Measurements from ENCODE around the gene BTBD1. TPM values are rescaled to one million over a fixed set of nuclear protein-coding genes. Genes with fewer than 3 reads are reported as not detected.

Gene BTBD1
- polyA plus RNA-seq, 1 of the 3 experiments (the other 2 are of a cell fraction): 34.4 TPM

DNA sequence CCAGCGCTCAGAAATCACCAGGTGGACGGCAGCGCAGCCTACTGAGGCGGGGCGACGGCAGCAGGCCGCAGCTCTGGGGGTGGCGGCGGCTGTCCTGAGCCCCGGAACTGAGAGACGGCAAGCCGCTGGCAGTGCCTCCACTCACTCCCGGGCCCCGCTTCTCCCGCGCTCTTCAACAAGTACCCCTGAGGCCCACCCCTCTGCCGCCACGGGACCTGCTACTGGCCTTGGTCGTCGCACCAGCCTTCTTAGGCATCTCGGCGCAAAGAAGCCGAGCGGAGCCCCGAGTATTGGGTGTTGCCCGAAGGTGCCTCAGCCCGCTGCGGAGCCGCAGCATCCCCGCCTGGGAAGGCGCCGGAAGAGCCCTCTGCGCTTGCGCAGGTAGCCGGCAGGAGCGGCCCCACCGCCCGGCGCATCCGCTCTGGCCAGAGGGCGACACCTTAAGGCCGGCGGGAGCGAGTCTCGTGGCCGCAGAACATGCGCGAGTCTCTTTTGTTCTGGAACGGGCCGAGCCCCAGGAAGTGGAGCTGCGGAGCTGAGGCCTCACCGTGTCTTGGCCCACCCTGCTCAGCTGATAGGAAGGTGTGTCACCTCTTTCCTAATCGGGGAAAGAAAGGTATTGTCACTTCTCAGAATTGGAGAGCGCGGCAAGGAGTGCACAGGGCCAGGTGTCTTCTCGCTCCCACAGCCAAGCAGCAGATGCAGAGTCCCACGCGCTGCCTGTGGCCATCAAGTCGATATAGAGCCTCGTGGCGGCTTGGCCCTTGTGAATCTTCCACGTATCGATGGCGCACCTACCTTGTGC lies 55.6 kb downstream of the BTBD1 start, which contains the start of gene C15orf40 (continued):
- TF ChIP-seq TAF1 (IDR thresholded peaks at IDR 0.05; ENCODE audit: borderline replicate concordance, low read depth, low read length) (peak; percentile 91), EP300 (IDR thresholded peaks at IDR 0.05; ENCODE audit: borderline replicate concordance in 1 of 2, low read depth in 1 of 2, low read length in 1 of 2) (0 out of 4 replicates have a peak, but pooled peaks of 1 of the 2 experiments have one; percentile 18), ZBTB33 (IDR thresholded peaks at IDR 0.05; ENCODE audit: borderline replicate concordance, low read depth) (peak; percentile 70; the same call in 1 of the 2 replicates), GATA2 (CRISPR knock-in tag; IDR thresholded peaks at IDR 0.05) (no peak), NRF1 (IDR thresholded peaks at IDR 0.05; ENCODE audit: low read depth, low read length) (peak; percentile 93), RCOR1 (IDR thresholded peaks at IDR 0.05; ENCODE audit: low read length) (peak; percentile 54), RFX5 (IDR thresholded peaks at IDR 0.05; ENCODE audit: low read length) (no peak), FOXJ3 (CRISPR knock-in tag; IDR thresholded peaks at IDR 0.05) (no peak), POLR2AphosphoS5 (IDR thresholded peaks at IDR 0.05; ENCODE audit: low read depth, low read length) (peak; percentile 89; the same call in 1 of the 2 replicates), CHD2 (IDR thresholded peaks at IDR 0.05; ENCODE audit: low read length, partially characterized antibody) (peak; percentile 91), FOSL2 (IDR thresholded peaks at IDR 0.05; ENCODE audit: borderline replicate concordance, low read depth) (peak; percentile 19; the same call in 1 of the 2 replicates), SMC3 (IDR thresholded peaks at IDR 0.05; ENCODE audit: low read depth, low read length) (peak; percentile 30; the same call in 1 of the 2 replicates), TEAD4 (IDR thresholded peaks at IDR 0.05; ENCODE audit: borderline replicate concordance, insufficient read depth) (no peak; the same call in 1 of the 2 replicates), MEF2A (IDR thresholded peaks at IDR 0.05; ENCODE audit: borderline replicate concordance, low read depth) (no peak), RAD21 (IDR thresholded peaks at IDR 0.05; ENCODE audit: low read length) (0 out of 2 replicates have a peak, but pooled peaks have one; percentile 18), JUND (IDR thresholded peaks at IDR 0.05) (no peak), TCF12 (IDR thresholded peaks at IDR 0.05) (peak; percentile 33; the same call in 1 of the 2 replicates), RXRA (IDR thresholded peaks at IDR 0.05; ENCODE audit: borderline replicate concordance, low read depth) (no peak), YY1 (IDR thresholded peaks at IDR 0.05; ENCODE audit: low read depth) (peak; percentile 51), MXI1 (IDR thresholded peaks at IDR 0.05; ENCODE audit: low read depth, low read length) (peak; percentile 89; the same call in 1 of the 2 replicates)
- TF ChIP-seq, protein P1, sequence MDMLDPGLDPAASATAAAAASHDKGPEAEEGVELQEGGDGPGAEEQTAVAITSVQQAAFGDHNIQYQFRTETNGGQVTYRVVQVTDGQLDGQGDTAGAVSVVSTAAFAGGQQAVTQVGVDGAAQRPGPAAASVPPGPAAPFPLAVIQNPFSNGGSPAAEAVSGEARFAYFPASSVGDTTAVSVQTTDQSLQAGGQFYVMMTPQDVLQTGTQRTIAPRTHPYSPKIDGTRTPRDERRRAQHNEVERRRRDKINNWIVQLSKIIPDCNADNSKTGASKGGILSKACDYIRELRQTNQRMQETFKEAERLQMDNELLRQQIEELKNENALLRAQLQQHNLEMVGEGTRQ (IDR thresholded peaks at IDR 0.05; ENCODE audit: borderline replicate concordance, low read depth, low read length): no peak
- TF ChIP-seq, protein P2, sequence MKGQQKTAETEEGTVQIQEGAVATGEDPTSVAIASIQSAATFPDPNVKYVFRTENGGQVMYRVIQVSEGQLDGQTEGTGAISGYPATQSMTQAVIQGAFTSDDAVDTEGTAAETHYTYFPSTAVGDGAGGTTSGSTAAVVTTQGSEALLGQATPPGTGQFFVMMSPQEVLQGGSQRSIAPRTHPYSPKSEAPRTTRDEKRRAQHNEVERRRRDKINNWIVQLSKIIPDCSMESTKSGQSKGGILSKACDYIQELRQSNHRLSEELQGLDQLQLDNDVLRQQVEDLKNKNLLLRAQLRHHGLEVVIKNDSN (IDR thresholded peaks at IDR 0.05; ENCODE audit: borderline replicate concordance, low read depth): peak; percentile 39; the same call in 1 of the 2 replicates
- TF ChIP-seq, protein P3, sequence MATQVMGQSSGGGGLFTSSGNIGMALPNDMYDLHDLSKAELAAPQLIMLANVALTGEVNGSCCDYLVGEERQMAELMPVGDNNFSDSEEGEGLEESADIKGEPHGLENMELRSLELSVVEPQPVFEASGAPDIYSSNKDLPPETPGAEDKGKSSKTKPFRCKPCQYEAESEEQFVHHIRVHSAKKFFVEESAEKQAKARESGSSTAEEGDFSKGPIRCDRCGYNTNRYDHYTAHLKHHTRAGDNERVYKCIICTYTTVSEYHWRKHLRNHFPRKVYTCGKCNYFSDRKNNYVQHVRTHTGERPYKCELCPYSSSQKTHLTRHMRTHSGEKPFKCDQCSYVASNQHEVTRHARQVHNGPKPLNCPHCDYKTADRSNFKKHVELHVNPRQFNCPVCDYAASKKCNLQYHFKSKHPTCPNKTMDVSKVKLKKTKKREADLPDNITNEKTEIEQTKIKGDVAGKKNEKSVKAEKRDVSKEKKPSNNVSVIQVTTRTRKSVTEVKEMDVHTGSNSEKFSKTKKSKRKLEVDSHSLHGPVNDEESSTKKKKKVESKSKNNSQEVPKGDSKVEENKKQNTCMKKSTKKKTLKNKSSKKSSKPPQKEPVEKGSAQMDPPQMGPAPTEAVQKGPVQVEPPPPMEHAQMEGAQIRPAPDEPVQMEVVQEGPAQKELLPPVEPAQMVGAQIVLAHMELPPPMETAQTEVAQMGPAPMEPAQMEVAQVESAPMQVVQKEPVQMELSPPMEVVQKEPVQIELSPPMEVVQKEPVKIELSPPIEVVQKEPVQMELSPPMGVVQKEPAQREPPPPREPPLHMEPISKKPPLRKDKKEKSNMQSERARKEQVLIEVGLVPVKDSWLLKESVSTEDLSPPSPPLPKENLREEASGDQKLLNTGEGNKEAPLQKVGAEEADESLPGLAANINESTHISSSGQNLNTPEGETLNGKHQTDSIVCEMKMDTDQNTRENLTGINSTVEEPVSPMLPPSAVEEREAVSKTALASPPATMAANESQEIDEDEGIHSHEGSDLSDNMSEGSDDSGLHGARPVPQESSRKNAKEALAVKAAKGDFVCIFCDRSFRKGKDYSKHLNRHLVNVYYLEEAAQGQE (IDR thresholded peaks at IDR 0.05; ENCODE audit: low read depth, low read length): 0 out of 2 replicates have a peak, but pooled peaks have one; percentile 39
